ENCODE measurements around the gene RBP7.
A peak's percentile ranks its signal among the peaks of the same experiment; 100 is the strongest.

The RBP7 gene

DNA sequence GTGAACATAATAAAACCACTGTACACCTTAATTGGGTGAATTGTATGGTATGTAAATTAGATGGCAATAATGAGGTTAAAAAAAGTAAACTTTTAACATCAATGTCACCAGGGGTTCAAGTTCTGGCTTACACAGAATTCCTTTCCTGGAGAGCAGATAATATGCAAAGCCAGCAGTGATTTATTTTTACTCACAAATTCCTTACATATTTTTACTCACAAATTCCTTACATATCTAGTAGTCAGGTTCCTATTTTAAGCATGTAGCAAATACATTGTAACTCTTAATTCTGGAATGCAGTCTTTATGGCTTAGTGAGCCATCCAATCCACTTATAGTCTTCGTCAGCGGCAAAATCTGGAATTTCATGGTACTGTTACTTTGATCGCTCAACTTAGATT, 34.4 kb downstream of the RBP7 start:
- no peak for DNase-seq (ENCODE audit: low spot score)

DNA sequence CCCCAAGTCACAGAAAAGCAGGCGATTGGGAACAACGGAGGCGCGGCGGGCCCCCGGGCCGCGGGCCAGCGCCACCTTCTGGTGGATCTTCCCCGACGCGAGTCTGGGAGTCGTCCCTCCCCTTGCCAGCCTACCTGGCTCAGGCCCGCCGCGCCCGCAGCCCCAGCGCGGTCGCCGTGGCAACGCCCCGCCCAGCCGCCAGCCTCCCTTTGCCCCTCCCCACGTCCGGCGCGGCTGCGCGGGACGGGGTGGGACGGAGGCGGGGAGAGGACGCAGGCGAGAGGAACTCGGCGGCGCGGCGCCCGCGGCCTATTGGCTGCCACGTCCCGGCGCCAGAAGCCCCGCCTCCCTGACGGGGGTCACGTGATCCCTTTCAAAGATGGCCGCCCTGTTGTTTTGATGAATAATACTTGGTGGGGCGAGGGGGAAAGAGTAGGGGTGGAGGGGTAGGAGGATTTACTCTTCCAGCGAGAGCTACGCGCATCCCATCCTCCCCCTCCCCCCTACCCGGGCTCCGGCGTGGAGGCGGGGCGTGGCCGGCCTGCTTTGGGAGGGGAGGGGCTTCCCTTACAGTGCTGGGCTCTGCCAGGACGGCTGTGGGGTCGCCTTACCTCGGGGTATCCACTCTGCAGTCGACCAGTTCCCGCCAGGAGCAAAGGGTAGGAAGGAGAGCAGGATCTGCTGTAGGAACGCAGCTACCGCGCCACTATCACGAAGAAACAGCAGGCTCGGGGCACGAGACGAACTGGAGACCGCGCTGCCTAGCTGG, 35.7 kb downstream of the RBP7 start, which contains the start of gene UBE4B:
Gene UBE4B, plus strand, starts transcription at position 369 of the 769 bp plus-strand sequence. CDS start 713 bp downstream, outside the sequence.
- peak; percentile 98 for DNase-seq (ENCODE audit: low spot score)

DNA sequence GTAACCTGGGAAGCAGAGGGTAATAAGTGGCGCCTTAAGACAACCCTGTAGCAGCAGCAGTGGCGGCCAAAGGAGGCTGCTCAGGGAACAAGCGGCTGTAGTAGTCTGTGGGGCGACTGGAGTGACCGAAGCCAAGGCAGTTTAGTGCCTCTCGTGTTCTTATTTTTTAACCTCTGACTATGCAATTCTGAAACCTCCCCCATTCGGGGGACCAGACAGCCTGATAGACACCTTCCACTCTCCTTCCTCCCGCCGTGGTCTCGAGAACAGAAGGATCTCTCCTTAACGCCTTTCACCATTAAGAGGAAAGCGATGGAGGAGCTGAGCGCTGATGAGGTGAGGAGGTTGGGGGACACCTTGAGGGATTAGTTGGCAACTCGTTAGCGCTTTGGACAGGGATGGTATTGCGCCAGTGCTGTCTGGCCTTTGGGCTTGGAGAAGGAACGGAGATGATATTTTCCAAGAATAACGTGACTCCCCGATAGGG, 36.4 kb downstream of the RBP7 start:
- peak; percentile 33 for DNase-seq (ENCODE audit: low spot score)

DNA sequence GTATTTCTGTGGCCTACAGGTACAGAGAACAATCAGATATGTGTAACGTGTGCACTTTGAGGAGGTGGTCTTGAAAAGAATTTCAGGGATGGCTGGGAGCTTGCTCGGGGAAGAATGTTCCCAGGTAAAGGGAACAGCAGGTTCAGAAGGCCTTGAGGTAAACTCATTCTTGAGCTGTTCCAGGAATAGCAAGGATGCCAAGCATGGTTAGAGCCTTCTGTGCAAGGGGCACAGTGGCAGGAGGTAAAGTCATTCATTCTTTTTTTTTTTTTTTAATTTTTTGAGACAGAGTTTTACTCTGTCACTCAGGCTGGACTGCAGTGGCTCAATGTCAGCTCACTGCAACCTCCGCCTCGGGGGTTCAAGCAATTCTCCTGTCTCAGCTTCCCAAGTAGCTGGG, 45.7 kb downstream of the RBP7 start:
- no peak for DNase-seq (ENCODE audit: low spot score)

DNA sequence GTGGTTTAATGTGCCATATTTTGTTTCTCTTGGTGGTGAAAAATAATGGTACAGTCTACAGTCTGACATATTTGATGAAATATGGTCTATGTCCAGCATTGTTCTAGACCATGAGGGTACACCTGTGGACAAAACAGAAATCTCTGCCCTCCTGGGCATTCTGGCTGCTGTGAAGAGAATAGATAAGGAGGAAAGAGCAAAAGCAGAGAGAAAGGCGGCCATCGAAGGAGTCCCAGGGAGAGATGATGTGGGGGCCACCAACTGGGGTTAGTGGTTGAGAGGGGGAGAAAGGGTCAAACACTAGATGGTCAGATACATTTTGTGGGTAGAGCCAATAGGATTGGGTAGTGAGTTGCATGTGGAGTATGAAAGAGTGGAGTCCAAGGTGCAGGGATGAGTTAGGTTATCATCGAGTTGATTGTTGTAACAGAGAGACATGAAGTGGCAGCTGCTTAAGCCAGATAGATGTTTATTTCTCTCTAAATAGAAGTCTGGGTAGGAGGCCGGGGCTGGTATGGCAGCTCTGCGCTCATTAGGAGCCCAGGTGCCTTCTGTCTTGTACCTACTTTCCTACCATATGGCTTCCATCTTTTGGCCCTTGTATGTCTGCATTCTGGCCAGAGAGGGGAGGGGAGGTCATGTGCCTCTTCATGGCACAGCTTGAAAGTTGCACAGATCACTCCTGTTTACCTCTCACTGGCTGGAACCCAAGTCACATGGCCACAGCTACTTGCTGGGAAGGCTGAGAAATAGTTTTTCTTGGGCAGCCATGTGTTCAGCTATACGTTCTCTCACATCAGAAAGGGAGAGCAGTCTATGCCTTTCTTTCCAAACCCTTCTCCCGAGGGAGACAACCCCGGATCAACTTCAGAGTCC, 48.7 kb downstream of the RBP7 start:
- no peak for DNase-seq (ENCODE audit: low spot score)

DNA sequence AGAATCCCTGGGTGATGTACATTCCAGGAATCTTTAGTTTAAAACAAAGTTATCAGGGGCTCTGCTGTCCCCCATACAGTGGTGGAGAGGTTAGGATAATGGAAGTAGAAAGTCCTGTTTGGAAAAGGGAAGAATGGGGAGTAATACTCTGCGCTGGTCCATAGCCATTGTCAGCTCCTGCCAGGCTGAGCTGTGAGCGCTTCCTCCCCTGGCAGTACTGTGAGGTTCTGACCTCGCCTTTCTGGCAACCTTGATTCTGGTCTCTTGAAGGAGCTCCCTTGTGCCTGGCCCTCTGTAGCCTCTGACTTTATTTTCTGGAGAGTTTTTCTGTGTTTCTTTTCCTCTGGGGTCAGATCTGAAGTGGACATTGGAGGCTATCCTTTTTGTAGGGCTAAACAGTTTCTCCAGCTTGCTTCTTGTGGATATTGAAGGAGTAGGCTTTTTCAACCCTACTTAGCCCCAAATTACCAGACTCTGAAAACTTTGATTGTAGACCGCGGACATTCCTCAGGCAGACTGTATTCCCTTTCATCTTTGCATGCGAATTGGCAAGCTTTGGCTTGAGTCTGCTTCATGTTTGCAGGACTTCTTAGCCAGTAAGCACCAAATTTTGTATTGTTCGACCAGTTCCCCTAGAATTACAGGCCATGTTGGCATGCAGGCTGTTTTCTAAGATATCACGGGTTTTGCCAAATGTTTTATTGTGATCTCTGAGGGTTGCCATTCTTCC, 49.5 kb downstream of the RBP7 start:
- no peak for DNase-seq (ENCODE audit: low spot score)

DNA sequence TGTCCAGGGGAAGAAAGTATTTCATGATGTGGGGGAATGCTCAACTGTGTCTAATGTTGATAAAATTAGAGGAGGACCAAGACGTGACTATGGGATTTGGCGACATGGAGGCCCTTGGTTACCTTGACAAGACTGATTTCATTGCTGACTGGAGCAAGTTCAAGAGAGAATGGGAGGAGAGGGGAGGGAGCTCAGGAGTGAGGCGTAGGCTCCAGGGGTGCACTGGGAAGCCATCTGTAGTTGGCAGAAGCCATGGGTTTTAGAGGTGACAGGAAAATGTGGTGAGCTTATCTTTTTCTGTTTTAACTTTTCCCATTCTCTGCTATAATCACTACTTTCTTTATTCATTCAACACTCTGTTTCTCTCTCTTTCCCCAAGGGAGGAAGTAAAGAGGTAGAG, 51.6 kb downstream of the RBP7 start:
- no peak for DNase-seq (ENCODE audit: low spot score)

DNA sequence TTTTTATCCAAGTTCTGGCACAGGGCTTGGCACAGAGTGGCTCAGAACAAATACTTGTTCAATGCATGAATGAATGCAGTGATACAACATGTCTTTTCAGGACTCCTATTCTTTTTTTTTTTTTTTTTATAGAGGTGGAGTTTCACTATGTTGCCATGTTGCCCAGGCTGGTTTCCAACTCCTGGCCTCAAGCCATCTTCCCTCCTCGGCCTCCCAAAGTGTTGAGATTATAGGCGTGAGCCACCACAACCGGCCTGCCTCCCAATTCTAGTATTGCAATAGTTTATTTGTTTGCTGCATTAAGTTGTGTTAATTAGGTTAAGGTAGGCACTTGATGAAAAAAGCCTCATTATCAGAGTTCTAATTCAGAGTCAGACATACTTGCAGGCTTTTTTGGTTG, 53.6 kb downstream of the RBP7 start:
- DNase-seq (ENCODE audit: low spot score) = no peak

DNA sequence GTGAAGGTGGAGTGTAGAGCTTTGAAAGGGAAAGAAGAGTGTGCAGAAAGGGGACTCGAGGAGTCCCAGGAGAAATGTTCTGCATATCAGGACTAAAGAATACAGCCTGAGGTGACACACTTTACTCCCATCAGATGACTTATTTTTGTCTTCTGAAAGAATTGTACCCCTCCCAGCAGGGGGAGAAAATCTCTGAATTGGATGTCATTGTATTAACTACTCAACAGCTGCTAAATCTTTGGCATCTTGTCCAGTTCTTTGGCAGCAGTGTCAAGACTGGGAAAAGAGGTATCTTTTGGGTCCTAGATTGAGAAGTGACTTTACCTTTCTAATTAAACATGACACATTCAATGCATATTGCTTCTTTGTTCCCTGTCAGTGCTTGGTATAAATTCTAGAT, 54.6 kb downstream of the RBP7 start:
- DNase-seq (ENCODE audit: low spot score) = no peak

DNA sequence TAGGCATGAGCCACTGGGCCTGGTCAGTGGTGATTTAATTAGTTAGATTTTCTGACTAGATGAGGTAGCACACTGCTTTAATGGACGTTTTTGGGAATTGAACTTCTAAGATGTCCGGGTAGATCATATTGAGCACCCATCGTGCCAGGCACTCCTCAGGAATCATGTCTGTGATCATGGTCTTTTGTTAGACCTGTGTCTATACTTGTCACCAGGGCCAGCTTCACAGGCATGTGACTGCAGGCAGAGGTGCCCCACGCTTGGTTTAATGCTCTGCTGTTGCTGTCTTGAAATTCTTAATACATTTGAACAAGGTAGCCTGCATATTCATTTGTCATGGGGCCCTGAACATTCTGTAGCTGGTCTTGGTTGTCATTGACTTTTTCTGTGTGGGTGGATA, 55.3 kb downstream of the RBP7 start:
- no peak for DNase-seq (ENCODE audit: low spot score)

DNA sequence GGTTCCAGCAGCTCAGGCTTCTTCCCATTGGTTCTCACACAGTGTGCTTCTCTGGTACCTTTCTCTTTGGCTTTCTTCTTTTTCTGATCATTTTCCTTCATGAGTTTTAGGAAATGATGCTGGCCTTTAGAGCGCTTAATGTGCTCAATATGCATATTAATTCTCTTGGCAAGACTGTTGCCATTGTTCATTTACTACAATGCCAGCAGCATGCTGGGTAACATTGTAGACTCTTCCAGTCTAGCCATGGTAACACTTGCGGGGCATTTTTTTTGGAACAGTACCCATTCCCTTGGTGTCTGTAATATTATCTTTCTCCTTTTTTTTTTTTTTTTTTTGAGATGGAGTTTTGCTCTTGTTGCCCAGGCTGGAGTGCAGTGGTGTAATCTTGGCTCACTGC, 57.4 kb downstream of the RBP7 start:
- DNase-seq (ENCODE audit: low spot score) = no peak

DNA sequence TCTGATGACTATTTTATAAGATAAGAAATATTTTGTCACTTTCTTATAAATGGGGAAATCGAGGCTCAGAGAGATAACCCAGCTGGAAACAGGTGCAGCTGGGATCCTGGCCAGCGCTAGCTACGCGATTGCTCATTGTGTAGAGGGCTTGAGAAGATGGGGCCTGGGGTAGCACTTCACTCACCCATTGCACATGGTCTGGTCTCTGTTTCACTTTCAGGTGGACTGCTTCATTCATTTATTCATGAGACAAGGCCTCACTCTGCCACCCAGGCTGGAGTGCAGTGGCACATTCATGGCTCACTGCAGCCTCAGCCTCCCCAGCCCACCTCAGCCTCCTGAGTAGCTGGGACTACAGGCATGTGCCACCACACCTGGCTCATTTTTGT, 59.6 kb downstream of the RBP7 start:
- no peak for DNase-seq (ENCODE audit: low spot score)

DNA sequence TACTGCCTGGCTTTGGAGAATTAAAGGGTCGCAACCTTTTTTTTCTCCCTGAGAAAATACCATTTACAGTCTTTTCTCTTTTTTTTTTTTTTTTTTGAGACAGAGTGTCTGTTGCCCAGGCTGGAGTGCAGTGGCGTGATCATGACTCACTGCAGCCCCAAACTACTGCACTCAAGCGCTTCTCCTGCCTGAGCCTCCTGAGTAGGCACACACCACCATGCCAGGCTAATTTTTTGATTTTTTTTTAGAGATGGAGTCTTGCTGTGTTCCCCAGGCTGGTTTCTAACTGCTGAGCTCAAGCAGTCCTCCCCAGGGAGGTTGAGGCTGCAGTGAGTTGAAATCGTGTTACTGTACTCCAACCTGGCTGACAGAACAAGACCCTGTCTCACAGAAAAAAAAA, 60.3 kb downstream of the RBP7 start:
- DNase-seq (ENCODE audit: low spot score) = no peak

DNA sequence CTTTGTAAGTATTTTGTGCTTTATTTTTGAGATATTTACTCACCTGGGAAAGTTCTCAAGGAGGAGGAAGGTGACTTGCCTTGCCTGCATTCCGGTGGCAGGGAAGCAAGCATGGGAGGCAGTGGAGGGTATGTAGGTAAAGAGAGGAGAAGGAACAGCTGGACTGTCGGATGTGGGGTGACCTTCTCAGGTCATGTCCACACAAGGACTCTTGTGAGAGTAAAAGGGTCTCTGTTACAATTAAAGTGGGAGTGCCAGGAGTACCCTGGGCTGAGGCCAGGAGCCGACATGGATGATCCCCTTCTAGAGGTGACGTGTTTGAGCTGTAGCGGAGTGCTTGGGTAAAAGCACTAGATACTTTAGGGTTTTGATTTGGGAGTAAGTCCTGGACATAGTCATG, 60.8 kb downstream of the RBP7 start:
- DNase-seq (ENCODE audit: low spot score) = no peak

DNA sequence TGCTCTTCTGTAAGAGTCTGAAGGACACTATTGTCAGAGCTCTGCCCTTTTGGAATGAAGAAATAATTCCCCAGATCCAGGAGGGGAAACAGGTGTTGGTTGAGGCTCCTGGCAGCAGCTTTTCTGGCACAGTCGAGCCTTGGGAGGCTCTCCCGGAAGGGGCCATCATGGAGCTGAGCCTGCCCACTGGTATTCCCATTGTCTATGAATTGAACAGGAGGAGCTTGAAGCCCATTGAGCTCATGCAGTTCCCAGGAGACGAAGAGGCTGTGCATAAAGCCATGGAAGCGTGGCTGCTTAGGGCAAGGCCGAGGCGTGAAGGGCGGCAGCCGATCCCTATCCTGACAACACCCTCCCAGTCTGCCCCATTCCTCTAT, 62.3 kb downstream of the RBP7 start:
- DNase-seq (ENCODE audit: low spot score) = no peak

DNA sequence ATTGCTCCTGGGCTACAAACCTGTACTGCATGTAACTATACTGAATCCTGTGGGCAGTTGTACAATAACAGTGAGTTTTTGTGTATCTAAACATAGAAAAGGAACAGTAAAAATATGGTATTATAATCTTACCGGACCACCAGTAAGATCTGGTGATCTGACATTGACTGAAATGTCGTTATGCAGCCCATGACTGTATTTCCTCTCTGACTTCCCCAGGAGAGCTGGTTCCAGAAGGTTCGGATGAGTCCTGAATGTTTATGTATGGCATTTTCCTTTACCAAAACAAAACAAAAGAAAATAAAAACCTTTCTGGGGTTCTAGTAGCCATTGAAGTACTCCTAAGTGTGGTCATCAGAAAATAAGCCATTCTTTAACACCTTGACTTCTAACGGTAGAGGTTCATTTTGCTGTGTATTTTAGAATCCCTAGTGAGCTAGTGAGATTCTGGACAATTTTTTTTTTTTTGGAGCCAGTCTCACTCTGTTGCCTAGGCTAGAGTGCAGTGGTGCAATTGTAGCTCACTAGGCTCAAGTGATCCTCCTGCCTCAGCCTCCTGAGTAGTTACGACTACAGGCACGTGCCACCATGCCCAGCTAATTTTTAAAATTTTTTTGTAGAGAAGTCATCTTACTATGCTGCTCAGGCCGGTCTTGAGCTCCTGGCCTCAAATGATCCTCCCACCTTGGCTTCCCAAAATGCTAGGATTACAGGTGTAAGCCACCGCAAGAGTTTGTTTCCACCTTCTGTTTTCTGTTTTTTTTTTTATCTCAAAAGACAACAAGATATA, 63.5 kb downstream of the RBP7 start:
- DNase-seq (ENCODE audit: low spot score) = no peak

DNA sequence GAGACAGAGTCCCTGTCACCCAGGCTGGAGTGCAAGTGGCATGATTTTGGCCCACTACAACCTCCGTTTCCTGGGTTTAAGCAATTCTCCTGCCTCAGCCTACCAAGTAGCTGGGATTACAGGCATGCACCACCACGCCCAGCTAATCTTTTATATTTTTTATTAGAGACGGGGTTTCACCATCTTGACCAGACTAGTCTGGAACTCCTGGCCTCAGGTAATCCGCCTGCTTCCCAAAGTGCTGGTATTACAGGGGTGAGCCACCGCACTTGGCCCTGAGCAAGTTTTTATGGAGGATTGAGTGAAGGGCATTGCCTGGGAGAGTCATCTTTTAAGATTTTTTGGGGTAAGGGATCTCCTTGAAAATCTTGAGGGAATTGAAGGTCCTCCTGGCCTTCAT, 64.2 kb downstream of the RBP7 start:
- DNase-seq (ENCODE audit: low spot score) = no peak

DNA sequence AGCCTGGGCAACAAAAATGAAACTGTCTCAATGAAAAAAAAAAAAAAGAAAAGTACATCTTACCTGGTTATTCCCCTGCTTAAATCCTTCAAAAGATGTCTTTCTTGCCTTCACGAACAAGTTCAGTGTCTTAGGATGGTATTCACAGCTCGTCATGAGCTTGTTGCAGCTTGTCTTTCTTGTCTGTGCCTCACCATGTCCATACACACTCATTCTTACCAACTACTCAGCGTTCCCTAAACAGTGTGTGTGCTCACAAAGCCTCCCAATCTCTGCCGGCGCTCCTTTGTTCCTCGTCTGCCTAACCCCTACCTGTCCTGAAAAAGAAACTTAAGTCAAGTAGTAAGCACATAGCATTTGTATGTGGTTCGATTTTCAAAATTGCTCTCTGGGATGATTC, 66.8 kb downstream of the RBP7 start:
- DNase-seq (ENCODE audit: low spot score) = no peak

DNA sequence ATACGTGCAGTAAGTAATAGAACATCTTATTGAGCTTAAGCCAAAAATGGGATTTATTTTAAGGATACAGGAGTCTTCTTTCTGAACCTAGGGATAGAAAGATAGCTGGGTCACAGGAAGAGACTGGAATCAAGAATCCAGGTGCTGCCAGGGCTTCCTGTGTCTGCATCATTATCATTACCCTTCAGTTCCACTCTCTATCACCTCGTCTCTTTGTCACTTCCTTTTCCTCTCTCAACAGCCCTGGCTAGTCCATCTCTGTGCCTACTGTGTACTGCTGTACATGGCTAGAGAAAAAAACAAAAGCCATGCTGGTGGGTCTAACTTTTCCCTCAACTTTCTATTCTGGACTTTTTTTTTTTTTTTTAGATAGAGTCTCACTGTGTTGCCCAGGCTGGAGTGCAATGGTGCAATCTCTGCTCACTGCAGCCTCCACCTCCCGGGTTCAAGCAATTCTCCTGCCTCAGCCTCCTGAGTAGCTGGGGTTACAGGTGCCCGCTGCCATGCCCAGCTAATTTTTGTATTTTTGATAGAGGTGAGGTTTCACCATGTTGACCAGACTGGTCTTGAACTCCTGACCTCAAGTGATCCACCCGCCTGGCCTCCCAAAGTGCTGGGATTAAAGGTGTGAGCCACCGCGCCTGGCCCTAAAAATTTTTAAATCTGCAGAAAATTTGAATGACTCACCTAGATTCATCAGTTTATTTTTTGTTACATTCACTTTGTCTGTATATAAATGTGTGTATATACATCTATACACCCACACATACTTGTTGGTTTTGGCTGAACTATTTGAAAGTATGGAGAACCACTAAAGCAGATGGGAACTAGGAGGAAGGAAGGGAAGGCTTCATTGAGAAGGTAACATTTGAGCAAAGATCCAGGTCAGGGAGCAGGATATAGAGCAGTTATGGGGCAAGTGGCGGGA, 67.7 kb downstream of the RBP7 start:
- DNase-seq (ENCODE audit: low spot score) = no peak

DNA sequence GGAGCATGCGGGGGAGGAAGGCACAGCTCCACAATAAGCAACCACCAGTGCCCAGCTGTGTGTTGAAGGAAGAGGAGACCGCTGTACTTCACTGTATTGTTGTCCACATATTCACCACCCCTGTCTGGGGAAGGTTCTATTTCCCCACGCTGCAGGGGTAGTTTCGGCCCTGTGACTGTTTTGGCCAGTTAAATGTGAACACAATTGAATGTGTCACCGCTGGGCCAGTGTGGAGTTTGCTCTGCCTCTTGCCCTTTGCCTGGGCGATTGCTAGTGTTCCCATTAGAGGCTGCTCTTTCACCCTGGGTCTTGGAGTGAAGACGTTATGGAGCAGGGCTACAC, 68.3 kb downstream of the RBP7 start:
- DNase-seq (ENCODE audit: low spot score) = no peak

Measured in activated CD4-positive, alpha-beta T cell treated with anti-CD3 and anti-CD28 coated beads, Interleukin-2, Interleukin-4, amounts not matched to agents 100 ng/mL and 50 ng/mL, durations not matched to agents 16 hours and 8 hours (primary cell).